ENCODE data around the gene F5.

The F5 gene

DNA sequence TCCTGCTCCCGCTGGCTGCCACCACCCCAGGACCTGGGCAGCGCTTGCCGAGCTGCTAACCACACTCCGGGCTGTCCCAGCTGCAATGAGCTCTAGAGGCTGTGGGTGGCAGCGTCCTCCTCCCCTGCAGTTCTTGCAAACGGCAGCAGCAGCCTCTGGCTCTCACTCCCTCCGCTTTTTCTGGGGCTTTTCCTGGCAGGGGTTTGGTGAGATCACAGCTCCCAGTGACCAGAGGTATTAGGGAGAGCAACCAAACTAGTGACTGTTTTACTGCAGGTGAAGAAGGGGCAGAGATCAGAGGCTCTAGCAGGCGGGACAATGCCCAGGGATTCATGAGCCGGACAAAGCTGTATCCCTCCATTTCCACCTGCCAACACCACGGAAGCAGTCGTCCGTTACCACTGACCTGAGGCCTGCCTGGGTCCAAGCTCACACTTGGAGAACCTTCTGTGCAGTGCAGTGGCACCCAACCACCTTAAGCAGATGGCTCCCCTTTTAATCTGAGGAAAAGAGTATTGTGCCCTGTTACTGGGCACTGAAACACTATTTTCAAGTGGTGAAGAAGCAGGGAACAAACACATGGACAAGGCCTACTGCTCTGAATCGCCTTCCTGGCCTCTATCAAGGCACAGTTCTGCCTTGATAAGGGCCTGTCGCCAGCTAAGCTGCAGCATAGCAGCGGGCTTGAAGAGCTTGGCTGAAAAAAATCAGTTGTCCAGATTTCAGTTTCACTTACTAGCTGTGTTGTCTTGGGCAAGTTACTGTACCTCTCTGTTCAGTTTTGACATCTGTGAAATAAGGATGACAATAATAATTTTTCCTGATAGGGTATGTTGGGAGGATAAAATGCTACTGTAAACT lies at the start of gene F5:
TSS of gene F5 (minus strand) at position 87 of the 861 bp plus-strand sequence. CDS start 95 bp downstream, outside the sequence.
- no peak for FAIRE-seq
- TF ChIP-seq, protein P1, sequence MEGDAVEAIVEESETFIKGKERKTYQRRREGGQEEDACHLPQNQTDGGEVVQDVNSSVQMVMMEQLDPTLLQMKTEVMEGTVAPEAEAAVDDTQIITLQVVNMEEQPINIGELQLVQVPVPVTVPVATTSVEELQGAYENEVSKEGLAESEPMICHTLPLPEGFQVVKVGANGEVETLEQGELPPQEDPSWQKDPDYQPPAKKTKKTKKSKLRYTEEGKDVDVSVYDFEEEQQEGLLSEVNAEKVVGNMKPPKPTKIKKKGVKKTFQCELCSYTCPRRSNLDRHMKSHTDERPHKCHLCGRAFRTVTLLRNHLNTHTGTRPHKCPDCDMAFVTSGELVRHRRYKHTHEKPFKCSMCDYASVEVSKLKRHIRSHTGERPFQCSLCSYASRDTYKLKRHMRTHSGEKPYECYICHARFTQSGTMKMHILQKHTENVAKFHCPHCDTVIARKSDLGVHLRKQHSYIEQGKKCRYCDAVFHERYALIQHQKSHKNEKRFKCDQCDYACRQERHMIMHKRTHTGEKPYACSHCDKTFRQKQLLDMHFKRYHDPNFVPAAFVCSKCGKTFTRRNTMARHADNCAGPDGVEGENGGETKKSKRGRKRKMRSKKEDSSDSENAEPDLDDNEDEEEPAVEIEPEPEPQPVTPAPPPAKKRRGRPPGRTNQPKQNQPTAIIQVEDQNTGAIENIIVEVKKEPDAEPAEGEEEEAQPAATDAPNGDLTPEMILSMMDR (IDR thresholded peaks at IDR 0.05; ENCODE audit: insufficient read depth, missing control alignments): peak; percentile 72
- peak; percentile 52 for DNase-seq (ENCODE audit: insufficient read length, low spot score)

DNA sequence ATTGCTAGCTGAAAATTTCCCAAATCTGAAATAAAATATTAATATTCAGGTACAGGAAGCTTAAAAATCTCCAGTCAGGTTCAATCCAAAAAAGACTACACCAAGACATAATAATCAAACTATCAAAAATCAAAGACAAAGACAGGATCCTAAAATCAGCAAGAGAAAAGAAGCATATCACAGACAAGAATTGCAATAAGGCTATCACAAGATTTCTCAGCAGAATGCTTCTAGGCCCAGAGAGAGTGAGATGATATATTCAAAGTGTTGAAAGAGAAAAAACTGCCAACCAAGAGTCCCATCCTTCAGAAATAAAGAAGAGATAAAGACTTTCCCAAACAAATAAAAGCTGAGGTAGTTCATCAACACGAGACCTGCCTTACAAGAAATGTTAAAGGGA lies 48.6 kb upstream of the F5 start:
- TF ChIP-seq, protein P1 (IDR thresholded peaks at IDR 0.05; ENCODE audit: insufficient read depth, missing control alignments): no peak
- FAIRE-seq: peak; percentile 87

DNA sequence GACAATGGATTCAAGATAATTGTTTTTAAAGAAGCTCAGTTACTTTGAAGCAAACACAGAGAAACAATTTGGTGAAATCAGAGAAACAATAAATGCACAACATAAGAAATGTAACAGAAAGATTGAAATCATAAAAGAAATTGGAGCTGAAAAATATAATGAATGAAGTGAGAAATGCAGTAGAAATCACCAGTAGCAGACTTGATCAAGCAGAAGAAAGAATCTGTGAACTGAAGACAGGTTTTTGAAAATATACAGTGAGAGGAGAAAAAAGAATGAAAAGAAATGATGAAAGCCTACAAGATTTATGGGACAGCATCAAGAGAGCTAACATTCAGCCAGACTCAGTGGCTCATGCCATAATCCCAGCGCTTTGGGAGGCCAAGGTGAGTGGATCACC lies 47.9 kb upstream of the F5 start:
- FAIRE-seq (no peak), DNase-seq (ENCODE audit: insufficient read length, low spot score) (no peak)
- TF ChIP-seq, protein P1 (IDR thresholded peaks at IDR 0.05; ENCODE audit: insufficient read depth, missing control alignments): no peak

More for the DNA sequence above, 48.6 kb upstream of the F5 start:
- no peak for DNase-seq (ENCODE audit: insufficient read length, low spot score)

DNA sequence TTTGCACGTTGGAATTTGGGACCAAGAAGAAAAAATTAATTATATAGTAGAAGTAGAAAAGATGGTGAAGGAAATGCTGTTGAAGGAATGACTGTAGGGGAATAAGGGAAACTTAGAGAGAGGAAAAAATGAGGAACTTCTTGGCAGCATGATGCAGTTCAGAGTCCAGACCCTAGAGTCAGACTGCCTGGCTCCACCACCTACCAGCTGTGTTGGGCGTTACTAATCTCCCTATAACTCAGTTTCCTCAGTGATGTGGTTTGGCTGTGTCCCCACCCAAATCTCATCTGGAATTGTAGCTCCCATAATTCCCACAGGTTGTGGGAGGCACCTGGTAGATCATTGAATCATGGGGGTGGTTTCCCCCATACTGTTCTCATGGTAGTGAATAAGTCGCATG lies 45.0 kb upstream of the F5 start:
- TF ChIP-seq, protein P1 (IDR thresholded peaks at IDR 0.05; ENCODE audit: insufficient read depth, missing control alignments): no peak
- no peak for DNase-seq (ENCODE audit: insufficient read length, low spot score)
- no peak for FAIRE-seq

DNA sequence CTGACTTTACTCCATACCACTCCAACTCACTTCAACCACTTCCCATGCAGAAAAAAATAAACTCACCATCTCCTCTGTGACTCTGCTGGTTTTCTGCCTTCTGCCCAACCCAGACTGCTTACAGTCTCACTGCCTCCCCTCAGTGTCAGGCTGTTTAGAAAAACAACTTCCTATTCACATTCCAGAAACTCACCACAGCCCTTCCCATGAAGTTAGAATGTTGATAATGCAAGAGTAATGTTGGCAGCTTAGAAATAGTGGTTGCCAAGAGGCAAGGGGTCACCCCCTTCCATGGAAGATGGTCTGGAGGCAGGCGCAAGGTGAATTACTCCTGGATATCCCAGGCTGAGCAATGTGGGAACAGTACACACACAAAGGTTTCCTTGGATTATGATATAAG lies 43.7 kb upstream of the F5 start, which contains the start of gene SELP:
TSS of gene SELP (minus strand) at position 119 of the 400 bp plus-strand sequence. CDS start at position 69, 50 bp downstream.
- TF ChIP-seq, protein P1 (IDR thresholded peaks at IDR 0.05; ENCODE audit: insufficient read depth, missing control alignments): no peak
- FAIRE-seq: no peak
- no peak for DNase-seq (ENCODE audit: insufficient read length, low spot score)

DNA sequence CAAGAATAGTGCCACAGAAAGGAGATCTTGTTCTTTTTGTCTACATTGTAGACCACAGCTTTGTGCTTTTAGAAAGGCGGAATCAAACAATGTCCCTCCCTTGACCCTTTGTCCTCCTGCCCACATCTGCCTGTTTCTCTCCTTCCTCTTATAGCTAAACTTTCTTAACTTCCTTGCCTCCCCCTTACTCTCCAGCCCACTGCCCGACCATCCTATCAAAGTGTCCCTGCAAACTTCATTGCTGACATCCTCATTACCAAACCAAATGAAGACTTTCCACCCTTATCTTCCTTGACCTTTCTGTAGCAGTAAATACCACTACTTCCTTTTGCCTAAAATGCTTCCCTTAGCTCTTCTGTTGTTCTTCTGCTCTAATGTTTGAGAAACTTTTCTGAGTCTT lies 38.6 kb upstream of the F5 start:
- FAIRE-seq: no peak

More for the DNA sequence above, 38.6 kb upstream of the F5 start:
- no peak for DNase-seq (ENCODE audit: insufficient read length, low spot score)
- TF ChIP-seq, protein P1 (IDR thresholded peaks at IDR 0.05; ENCODE audit: insufficient read depth, missing control alignments): no peak

Measured in D721Med (cell line).